A549 treated with GW870086 at 1 μM for 4 hours (cell line): ENCODE measurements around the gene RASIP1. TPM values are rescaled to one million over a fixed set of nuclear protein-coding genes. Genes with fewer than 3 reads are reported as not detected.

Experiments used
- total RNA-seq: library from RNA; stranded (reverse); fragments of 200-300 nt; extraction: Qiagen RNA extraction; gene quantifications from 5 replicates; pipeline ENCODE4 v1.2.3, GENCODE V29; 2022; ENCODE audit warnings: low read depth

The RASIP1 gene, protein sequence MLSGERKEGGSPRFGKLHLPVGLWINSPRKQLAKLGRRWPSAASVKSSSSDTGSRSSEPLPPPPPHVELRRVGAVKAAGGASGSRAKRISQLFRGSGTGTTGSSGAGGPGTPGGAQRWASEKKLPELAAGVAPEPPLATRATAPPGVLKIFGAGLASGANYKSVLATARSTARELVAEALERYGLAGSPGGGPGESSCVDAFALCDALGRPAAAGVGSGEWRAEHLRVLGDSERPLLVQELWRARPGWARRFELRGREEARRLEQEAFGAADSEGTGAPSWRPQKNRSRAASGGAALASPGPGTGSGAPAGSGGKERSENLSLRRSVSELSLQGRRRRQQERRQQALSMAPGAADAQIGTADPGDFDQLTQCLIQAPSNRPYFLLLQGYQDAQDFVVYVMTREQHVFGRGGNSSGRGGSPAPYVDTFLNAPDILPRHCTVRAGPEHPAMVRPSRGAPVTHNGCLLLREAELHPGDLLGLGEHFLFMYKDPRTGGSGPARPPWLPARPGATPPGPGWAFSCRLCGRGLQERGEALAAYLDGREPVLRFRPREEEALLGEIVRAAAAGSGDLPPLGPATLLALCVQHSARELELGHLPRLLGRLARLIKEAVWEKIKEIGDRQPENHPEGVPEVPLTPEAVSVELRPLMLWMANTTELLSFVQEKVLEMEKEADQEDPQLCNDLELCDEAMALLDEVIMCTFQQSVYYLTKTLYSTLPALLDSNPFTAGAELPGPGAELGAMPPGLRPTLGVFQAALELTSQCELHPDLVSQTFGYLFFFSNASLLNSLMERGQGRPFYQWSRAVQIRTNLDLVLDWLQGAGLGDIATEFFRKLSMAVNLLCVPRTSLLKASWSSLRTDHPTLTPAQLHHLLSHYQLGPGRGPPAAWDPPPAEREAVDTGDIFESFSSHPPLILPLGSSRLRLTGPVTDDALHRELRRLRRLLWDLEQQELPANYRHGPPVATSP
- 0.51 to 0.67 TPM (median 0.56 TPM) in 5 replicates for total RNA-seq

DNA sequence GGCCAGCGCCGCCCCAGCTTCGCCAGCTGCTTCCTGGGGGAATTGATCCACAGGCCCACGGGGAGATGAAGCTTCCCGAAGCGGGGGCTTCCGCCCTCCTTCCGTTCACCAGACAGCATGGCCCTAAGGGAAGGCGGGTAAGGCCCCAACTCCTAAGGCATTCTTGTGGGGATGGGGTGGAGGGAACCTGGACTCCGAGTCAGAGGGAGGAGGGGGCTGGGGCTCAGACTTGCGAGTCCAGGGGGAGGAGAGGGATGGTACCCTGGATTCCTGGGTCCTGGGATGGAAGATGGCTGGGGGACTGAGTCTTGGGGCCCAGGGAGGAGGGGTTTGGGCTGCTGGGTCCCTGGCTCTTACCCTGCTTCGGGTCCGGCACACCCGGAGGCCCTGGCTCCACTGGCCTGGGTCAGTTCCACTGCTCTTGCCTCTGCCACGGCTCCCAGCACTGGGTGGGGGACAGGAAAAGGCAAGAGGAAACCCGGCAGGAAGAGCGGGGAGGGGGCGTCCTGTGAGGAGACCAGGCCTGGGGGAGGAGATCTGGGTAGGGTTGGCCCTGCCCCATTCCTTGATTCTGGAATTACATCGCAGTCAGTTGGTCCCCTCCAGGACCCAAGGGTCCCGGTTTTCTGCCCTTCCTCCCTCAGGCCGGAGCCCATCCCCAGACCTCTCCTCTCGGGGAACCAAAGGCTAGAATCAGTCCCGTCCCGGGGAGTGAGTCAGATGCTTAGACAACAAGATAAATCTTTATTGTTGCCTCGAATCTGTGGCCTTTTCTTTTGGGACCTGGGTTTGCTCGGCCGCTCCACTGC is at the start of gene RASIP1:
Gene RASIP1 (minus strand): TSS at position 447 of the 809 bp plus-strand sequence. CDS start 328 bp downstream, at position 119.

DNA sequence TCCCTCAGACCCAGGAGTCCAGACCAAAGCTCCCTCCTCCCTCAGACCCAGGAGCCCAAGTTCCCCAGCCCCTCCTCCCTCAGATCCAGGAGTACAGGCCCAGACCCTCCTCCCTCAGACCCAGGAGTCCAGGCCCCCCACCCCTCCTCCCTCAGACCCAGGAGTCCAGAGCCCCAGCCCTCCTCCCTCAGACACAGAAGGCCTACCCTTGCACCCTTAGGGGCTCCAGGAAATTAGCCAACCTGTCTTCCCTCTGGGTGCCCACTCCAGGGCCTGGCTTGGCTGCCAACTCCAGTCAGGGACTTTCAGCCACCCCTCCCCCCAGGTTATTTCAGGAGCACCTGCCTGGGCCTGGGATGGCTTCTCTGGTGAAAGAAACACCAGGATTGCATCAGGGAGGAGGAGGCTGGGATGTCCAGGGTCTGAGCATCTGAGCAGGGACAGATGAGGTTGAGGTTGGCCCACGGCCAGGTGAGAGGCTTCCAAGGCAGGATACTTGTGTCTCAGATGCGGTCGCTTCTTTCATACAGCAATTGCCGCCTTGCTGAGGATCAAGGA is 14.8 kb upstream of the RASIP1 start, which contains the start of gene FGF21:
Gene FGF21 (plus strand): TSS at position 441 of the 558 bp plus-strand sequence. CDS start 713 bp downstream, outside the sequence.

DNA sequence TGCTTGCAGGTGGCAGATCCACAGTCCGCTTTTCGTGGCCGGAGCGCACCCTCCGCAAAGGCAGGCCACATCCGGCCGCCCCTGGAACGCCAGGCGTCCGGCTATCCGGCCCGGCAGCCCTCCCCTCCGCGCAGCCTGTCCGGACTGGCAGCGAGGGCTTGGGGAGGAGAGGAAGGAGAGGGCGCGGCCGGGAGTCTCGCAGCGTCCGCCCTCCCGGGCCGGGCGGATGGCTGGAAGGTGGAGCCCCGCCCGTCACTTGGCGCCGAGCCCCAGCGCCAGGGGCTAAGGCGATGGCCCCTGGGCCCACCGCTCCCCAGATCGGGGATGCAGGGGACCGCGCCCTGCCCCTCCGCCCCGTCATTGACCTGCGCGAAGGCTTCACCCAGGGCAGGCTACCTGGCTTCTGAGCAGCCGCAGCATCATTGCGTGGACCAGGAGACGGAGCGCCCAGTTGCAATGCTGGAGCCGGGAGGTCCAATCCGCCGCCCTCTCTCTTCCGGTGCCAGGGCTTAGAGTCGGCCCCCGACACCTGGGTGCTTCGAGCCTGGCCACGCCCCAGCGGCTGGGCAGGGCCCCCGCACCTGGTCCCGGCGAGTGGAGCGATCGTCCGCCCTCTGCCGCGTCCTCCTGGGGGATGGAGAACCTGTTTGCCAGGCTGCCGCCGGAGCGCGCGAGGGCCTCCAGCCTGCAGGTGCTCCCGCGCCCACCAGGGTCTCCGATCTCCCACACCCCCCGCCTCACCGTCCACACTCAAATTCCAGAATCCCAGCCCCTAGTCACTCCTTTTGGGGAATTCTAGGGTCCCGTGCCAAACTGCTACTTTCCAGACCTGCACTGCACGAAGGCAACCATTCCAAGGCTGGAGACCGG is 12.3 kb upstream of the RASIP1 start, which contains the start of gene FUT1:
Gene FUT1 (minus strand): TSS at position 146 of the 870 bp plus-strand sequence. CDS start 1,360 bp downstream, outside the sequence.

DNA sequence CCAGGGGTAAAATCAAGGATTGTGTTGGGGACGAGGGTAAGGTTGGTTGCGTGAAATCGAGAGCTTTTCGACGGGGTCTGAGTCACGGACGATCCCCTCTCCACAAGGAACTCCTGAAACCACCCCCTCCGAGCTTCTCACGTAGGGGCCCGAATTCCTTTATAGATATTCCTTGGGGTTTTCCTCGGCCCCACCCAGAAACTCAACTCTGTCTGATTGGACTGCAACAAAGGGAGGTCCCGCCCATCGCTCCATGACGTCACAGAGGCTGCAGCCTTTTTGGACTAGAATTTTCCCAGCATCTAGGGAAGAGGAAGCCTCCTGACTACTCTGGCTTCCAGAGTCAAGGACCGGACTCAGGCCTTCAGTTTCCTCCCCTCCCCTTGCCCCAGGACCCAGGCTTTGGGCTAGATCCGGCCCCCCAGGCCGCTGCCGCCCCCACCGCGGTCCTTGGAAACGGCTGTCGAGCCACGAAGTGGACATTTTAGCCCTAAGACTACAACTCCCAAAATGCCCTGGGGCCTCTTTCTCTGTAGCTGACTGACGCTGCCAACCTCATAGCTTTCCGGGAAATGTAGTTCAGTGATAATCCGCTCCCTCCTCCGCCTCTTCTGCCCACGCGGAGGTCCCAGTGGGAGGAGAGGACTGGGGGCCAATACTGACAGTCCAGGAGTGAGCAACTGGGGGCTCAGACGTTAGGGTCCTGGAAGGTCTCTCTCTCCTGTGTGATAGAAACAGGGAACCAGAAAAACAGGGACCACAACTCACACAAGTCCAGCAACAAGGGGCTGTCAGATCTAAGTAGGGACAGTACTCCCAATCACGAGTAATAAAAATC is 6.5 kb upstream of the RASIP1 start, which contains the start of gene IZUMO1:
Gene IZUMO1 (minus strand): TSS at position 172 of the 838 bp plus-strand sequence. CDS start 1,050 bp downstream, outside the sequence.

DNA sequence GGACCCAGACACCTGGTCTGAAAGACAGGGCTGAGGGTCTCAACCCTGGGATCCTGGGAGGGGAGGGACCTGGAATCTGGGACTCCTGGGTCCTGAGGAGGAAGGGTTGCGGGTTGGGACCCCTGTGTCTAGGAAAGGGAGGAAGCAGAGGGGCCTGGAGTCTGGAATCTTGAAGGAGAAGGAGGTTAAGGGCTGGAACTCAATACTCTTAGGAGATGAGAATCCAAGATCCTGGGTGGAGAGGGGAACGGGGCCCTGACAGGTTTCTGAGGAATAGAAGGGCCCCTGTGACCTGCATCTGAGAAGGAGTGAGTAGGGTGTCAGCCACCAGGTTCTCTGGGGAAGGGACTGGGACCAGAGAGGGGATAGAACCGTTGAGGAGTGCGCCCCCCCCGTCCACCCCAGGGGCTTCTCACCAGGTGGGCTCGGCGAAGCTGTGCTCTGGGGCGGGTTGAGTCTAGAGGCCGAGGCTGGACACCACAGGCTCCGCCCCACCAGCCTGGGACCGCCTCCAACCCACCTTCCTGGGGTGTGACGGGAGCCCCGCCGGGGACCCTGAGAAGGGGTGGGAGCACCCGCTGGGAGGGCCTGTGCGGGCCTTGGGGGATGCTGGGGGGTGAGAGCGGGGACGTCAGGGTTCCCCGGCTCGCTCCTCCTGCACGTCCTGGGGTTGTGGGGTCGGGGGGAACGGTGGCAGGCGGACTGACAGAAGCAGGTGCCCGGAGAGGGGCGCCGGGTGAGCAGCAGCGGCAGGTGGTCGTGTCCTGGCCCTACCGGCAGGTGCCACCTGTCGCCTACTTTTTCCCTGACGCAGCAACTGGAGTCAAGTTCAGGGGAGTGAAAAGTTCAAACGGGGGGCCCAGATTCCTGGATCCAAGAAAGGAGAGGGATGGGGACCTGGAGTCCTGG is 20.9 kb downstream of the RASIP1 start, which contains the start of gene MAMSTR:
Gene MAMSTR (minus strand): TSS at position 463 of the 909 bp plus-strand sequence. CDS start 694 bp downstream, outside the sequence.

DNA sequence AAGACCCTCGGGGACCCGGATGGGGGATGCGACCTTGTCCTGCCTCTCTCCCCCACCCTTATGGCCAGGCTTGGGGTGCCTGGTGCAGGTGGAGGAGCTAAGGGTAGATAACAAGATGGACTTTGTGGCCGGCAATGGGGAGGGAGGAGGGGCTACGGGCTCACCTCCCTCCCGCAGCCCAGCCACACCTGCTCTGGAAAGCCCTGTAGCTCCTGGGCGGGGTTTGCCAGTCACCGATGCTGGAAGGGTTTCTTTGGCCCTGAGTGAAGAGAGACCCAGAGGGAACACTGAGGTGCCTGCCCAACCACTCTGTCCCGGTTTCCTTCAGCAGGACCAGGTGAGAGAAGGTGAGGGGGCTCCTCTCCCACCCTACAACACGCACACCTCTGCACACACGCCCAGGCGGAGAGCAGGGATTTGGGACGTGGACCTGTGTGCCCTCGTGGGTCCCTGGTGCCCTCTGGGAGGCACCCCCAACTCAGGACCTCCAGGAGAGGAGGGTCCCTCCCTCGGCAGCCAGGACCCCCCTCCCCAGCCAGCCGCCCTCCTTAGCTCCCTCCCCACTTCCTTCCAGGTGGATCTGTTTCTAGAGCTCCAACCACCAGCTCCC is 44.6 kb downstream of the RASIP1 start, which contains the start of gene FUT2:
Gene FUT2 (plus strand): TSS at position 229 of the 610 bp plus-strand sequence. CDS start 6,986 bp downstream, outside the sequence.

DNA sequence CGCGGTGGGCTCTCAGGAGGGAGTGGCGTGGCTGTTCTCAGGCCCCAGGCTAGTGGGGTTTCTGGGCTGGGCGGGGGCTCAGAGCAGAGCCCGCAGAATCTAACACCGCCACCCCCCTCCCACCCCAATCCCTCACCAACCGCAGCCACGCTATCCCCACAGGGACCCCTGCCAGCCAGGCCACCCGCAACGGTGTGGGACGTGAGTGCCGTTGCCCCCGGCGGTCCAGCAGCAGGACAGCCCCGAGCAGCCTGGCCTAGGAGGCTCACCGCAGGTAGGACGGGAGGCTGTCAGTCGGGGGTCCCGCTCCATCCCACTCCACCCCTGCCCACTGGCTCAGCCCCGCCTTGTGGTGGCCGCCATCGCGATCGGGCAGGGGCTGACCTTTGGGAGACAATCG is 67.4 kb downstream of the RASIP1 start, which contains the start of gene NTN5:
Gene NTN5 (minus strand): TSS at position 24 of the 400 bp plus-strand sequence. CDS start 2,031 bp downstream, outside the sequence.

Other genes starting within 250 kb of the RASIP1 start
- gene LMTK3, start 228.8 kb downstream of the RASIP1 start, total RNA-seq: 3.0 to 6.3 TPM (median 5.3 TPM) in 5 replicates
- gene SULT2B1, start 188.4 kb downstream of the RASIP1 start, total RNA-seq: 12.4 to 18.3 TPM (median 16.6 TPM) in 5 replicates
- 0.31 TPM in 1 of 5 replicates, not detected in the others for gene SPACA4, start 133.9 kb downstream of the RASIP1 start, total RNA-seq
- gene FAM83E, start 125.5 kb downstream of the RASIP1 start, total RNA-seq: 0.08 to 0.63 TPM (median 0.18 TPM) in 5 replicates
- 3,056 to 3,829 TPM (median 3,206 TPM) in 5 replicates for gene RPL18, start 121.4 kb downstream of the RASIP1 start, total RNA-seq
- gene SPHK2, start 121.1 kb downstream of the RASIP1 start, total RNA-seq: 12.0 to 16.9 TPM (median 13.6 TPM) in 5 replicates
- 1.1 to 2.5 TPM (median 2.0 TPM) in 5 replicates for gene DBP, start 103.2 kb downstream of the RASIP1 start, total RNA-seq
- gene CA11, start 94.4 kb downstream of the RASIP1 start, total RNA-seq: 8.9 to 12.7 TPM (median 11.1 TPM) in 5 replicates
- gene NTN5, start 67.6 kb downstream of the RASIP1 start, total RNA-seq: 0.08 to 0.29 TPM (median 0.17 TPM) in 5 replicates
- gene FUT2, start 44.6 kb downstream of the RASIP1 start, total RNA-seq: not detected in 5 replicates
- 0.30 to 0.50 TPM (median 0.41 TPM) in 5 replicates for gene MAMSTR, start 20.9 kb downstream of the RASIP1 start, total RNA-seq
- gene IZUMO1, start 6.3 kb upstream of the RASIP1 start, total RNA-seq: not detected in 5 replicates
- gene FUT1, start 12.0 kb upstream of the RASIP1 start, total RNA-seq: 0.03 to 0.10 TPM (median 0.08 TPM) in 5 replicates
- gene FGF21, start 14.9 kb upstream of the RASIP1 start, total RNA-seq: not detected in 5 replicates
- gene BCAT2, start 70.4 kb upstream of the RASIP1 start, total RNA-seq: 50.8 to 62.8 TPM (median 58.1 TPM) in 5 replicates
- 12.3 to 16.2 TPM (median 13.0 TPM) in 5 replicates for gene HSD17B14, start 95.9 kb upstream of the RASIP1 start, total RNA-seq
- 1.1 to 2.2 TPM (median 1.5 TPM) in 5 replicates for gene PLEKHA4, start 128.0 kb upstream of the RASIP1 start, total RNA-seq
- gene PPP1R15A, start 131.8 kb upstream of the RASIP1 start, total RNA-seq: 84.1 to 116 TPM (median 94.2 TPM) in 5 replicates
- not detected in 5 replicates for gene TULP2, start 158.1 kb upstream of the RASIP1 start, total RNA-seq
- gene NUCB1, start 159.7 kb upstream of the RASIP1 start, total RNA-seq: 193 to 220 TPM (median 200 TPM) in 5 replicates
- gene DHDH, start 193.1 kb upstream of the RASIP1 start, total RNA-seq: 1.2 to 2.7 TPM (median 1.7 TPM) in 5 replicates
- 267 to 409 TPM (median 344 TPM) in 5 replicates for gene BAX, start 214.3 kb upstream of the RASIP1 start, total RNA-seq
- 16,193 to 24,145 TPM (median 18,864 TPM) in 5 replicates for gene FTL, start 224.7 kb upstream of the RASIP1 start, total RNA-seq